SU-DHL-6 (cell line): Measurements from ENCODE around the gene LRRC75A.

ENCODE experiments used
- H2AFZ ChIP-seq: fragments of 200-600 bp; sonication (generic); 2 replicates; pipeline ENCODE4 v1.6.1; 2014; ENCODE audit warnings: low read depth, mild to moderate bottlenecking, moderate library complexity, mixed read lengths, antibody characterized with exemption, low read length; ENCODE audit not compliant: severe bottlenecking
- H3F3A ChIP-seq: fragments of 200-600 bp; shearing (Covaris generic); 2 replicates; pipeline ENCODE4 v1.6.0; 2016; ENCODE audit warnings: antibody characterized with exemption, mild to moderate bottlenecking; ENCODE audit not compliant: insufficient read depth
- H3K27ac ChIP-seq: fragments of 200-600 bp; sonication (generic); 2 replicates; pipeline ENCODE4 v1.5.1; 2016; ENCODE audit warnings: low read depth, mild to moderate bottlenecking, low read length, moderate library complexity, mixed read lengths
- H3K27me3 ChIP-seq: fragments of 200-600 bp; sonication (generic), shearing (Covaris generic); 2 replicates; pipeline ENCODE4 v1.6.0; 2014; ENCODE audit warnings: mild to moderate bottlenecking, low read length
- H3K36me3 ChIP-seq: fragments of 200-600 bp; sonication (generic); 2 replicates; pipeline ENCODE4 v1.6.1; 2014; ENCODE audit warnings: mild to moderate bottlenecking, low read length, mixed read lengths
- H3K4me2 ChIP-seq: fragments of 300-600, 200-600 bp; shearing (Covaris generic), sonication (generic); 2 replicates; pipeline ENCODE4 v1.6.0; 2014; ENCODE audit warnings: low read length, low read depth, mild to moderate bottlenecking; ENCODE audit not compliant: poor library complexity, severe bottlenecking
- H3K4me3 ChIP-seq: fragments of 200-600 bp; sonication (generic); 2 replicates; pipeline ENCODE4 v1.5.1; 2014; ENCODE audit warnings: antibody characterized with exemption, low read length, mild to moderate bottlenecking, mixed read lengths; ENCODE audit not compliant: insufficient read depth, poor library complexity, severe bottlenecking
- H3K79me2 ChIP-seq: fragments of 200-600 bp; sonication (generic); 2 replicates; pipeline ENCODE4 v1.6.1; 2014; ENCODE audit warnings: mild to moderate bottlenecking, low read length, moderate library complexity; ENCODE audit not compliant: insufficient read depth
- H3K9ac ChIP-seq: fragments of 200-600 bp; sonication (generic); 2 replicates; pipeline ENCODE4 v1.7.0; 2014; ENCODE audit warnings: mild to moderate bottlenecking, low read length
- H3K9me2 ChIP-seq: fragments of 200-600 bp; sonication (generic); replicated peaks from 2 replicates; pipeline ENCODE4 v1.6.1; 2014; ENCODE audit warnings: low read length; ENCODE audit not compliant: insufficient read depth
- H3K9me3 ChIP-seq: fragments of 200-600 bp; sonication (generic); 2 replicates; pipeline ENCODE4 v1.6.1; 2014; ENCODE audit warnings: low read length, mixed read lengths; ENCODE audit not compliant: insufficient read depth
- H4K20me1 ChIP-seq: fragments of 200-600 bp; sonication (generic); 2 replicates; pipeline ENCODE4 v1.6.1; 2014; ENCODE audit warnings: low read depth, mild to moderate bottlenecking, antibody characterized with exemption, low read length, moderate library complexity, mixed read lengths
- CTCF ChIP-seq: fragments of 200-600 bp; sonication (generic); IDR thresholded peaks from one replicate; pipeline ENCODE4 v1.5.1; 2017; ENCODE audit warnings: antibody characterized with exemption, mild to moderate bottlenecking, low read length, moderate library complexity; ENCODE audit not compliant: insufficient read depth, poor library complexity, severe bottlenecking
- EZH2phosphoT487 ChIP-seq: fragments of 200-600 bp; sonication (generic), shearing (Covaris generic); conservative IDR thresholded peaks from 2 replicates; pipeline ENCODE4 v1.6.1; 2018; ENCODE audit warnings: mild to moderate bottlenecking, antibody characterized with exemption, low read length, moderate library complexity, mixed read lengths

LRRC75A gene

GRCh38 chr17:16444258-16444886, 47.6 kb downstream of the LRRC75A start:
- Histone ChIP-seq H3K4me3 (no peak overlapping the region), H3K9me3 (no peaks in the 10 kb centered on the region), H3K9me2 (no peaks in the 10 kb centered on the region), H2AFZ (no peak overlapping the region), H3K9ac (no peak overlapping the region), H4K20me1 (no peaks in the 10 kb centered on the region; the same call in 1 of the 2 replicates), H3K27ac (no peak overlapping the region), H3K79me2 (peaks cover 22% of the 10 kb centered on the region), H3K4me2 (no peak overlapping the region), H3F3A (peaks cover 68% of the 10 kb centered on the region), H3K36me3 (peaks cover 32% of the 10 kb centered on the region), H3K27me3 (no peaks in the 10 kb centered on the region)
- no peak for TF ChIP-seq CTCF
- TF ChIP-seq EZH2phosphoT487, result no peak

- Histone ChIP-seq H3K36me3 (peaks cover 33% of the 10 kb centered on the region), H3K27ac (no peak overlapping the region), H3F3A (peaks cover 67% of the 10 kb centered on the region), H3K79me2 (peaks cover 27% of the 10 kb centered on the region), H3K4me3 (no peak overlapping the region), H3K9me3 (no peaks in the 10 kb centered on the region), H3K27me3 (no peaks in the 10 kb centered on the region), H3K4me2 (no peak overlapping the region), H3K9ac (no peak overlapping the region), H4K20me1 (no peaks in the 10 kb centered on the region; the same call in 1 of the 2 replicates), H3K9me2 (no peaks in the 10 kb centered on the region), H2AFZ (no peak overlapping the region)
- TF ChIP-seq CTCF (no peak), EZH2phosphoT487 (no peak)
Observed at GRCh38 chr17:16443511-16444257, 48.3 kb downstream of the LRRC75A start.

- Histone ChIP-seq H2AFZ (no peak overlapping the region), H3K36me3 (peaks cover 33% of the 10 kb centered on the region), H4K20me1 (no peaks in the 10 kb centered on the region; the same call in 1 of the 2 replicates), H3K27ac (peak overlapping the region; percentile 80; the same call in 1 of the 2 replicates), H3K79me2 (peaks cover 27% of the 10 kb centered on the region), H3K27me3 (no peaks in the 10 kb centered on the region), H3K9me2 (no peaks in the 10 kb centered on the region), H3F3A (peaks cover 59% of the 10 kb centered on the region), H3K4me2 (peak overlapping the region; percentile 78), H3K9me3 (no peaks in the 10 kb centered on the region), H3K4me3 (no peak overlapping the region), H3K9ac (peak overlapping the region; percentile 99)
- TF ChIP-seq EZH2phosphoT487 (no peak), CTCF (no peak)
Observed at GRCh38 chr17:16442594-16443510, 49.1 kb downstream of the LRRC75A start.
